DOHH2 (cell line): ENCODE results near the gene PEX11B.

Source experiments
- H3F3A ChIP-seq: fragments of 200-600 bp; sonication (generic), shearing (Covaris generic); 2 replicates; pipeline ENCODE4 v1.6.0; 2016; ENCODE audit warnings: antibody characterized with exemption, mild to moderate bottlenecking; ENCODE audit not compliant: control insufficient read depth, insufficient read depth
- H3K27ac ChIP-seq: fragments of 200-600 bp; sonication (generic); 2 replicates; pipeline ENCODE4 v1.5.1; 2014; ENCODE audit warnings: low read depth, mild to moderate bottlenecking, low read length, moderate library complexity
- H3K27me3 ChIP-seq: fragments of 200-600 bp; sonication (generic); 2 replicates; pipeline ENCODE4 v1.6.1; 2014; ENCODE audit warnings: mild to moderate bottlenecking, low read length, mixed read lengths; ENCODE audit not compliant: control insufficient read depth
- H3K36me3 ChIP-seq: fragments of 200-600 bp; sonication (generic); 2 replicates; pipeline ENCODE4 v1.6.1; 2014; ENCODE audit warnings: mild to moderate bottlenecking, low read length, moderate library complexity, mixed read lengths; ENCODE audit not compliant: control insufficient read depth
- H3K4me1 ChIP-seq: fragments of 200-600 bp; sonication (generic); 2 replicates; pipeline ENCODE4 v1.6.1; 2014; ENCODE audit warnings: mild to moderate bottlenecking, low read length, mixed read lengths; ENCODE audit not compliant: control insufficient read depth
- H3K4me2 ChIP-seq: fragments of 200-600 bp; sonication (generic); 2 replicates; pipeline ENCODE4 v1.6.0; 2014; ENCODE audit warnings: mild to moderate bottlenecking, low read length, moderate library complexity
- H3K4me3 ChIP-seq: fragments of 200-600 bp; sonication (generic); 2 replicates; pipeline ENCODE4 v1.5.1; 2014; ENCODE audit warnings: mild to moderate bottlenecking, low read length, mixed read lengths
- H3K79me2 ChIP-seq: fragments of 200-600 bp; sonication (generic); 2 replicates; pipeline ENCODE4 v1.6.1; 2014; ENCODE audit warnings: mild to moderate bottlenecking, low read length, mixed read lengths; ENCODE audit not compliant: control insufficient read depth
- H3K9me2 ChIP-seq: fragments of 200-600 bp; sonication (generic); replicated peaks from 2 replicates; pipeline ENCODE4 v1.6.1; 2014; ENCODE audit warnings: mild to moderate bottlenecking, low read length, mixed read lengths; ENCODE audit not compliant: control insufficient read depth
- H3K9me3 ChIP-seq: fragments of 200-600 bp; sonication (generic); 2 replicates; pipeline ENCODE4 v1.6.1; 2014; ENCODE audit warnings: antibody characterized with exemption, low read length, mixed read lengths; ENCODE audit not compliant: control insufficient read depth, insufficient read depth
- H4K20me1 ChIP-seq: fragments of 200-600 bp; sonication (generic); 2 replicates; pipeline ENCODE4 v1.6.0; 2014; ENCODE audit warnings: low read depth, mild to moderate bottlenecking, antibody characterized with exemption, low read length, moderate library complexity; ENCODE audit not compliant: control insufficient read depth, insufficient read depth
- CTCF ChIP-seq: fragments of 200-600 bp; sonication (generic); IDR thresholded peaks from one replicate; pipeline ENCODE4 v1.5.1; 2014; ENCODE audit warnings: antibody characterized with exemption, mild to moderate bottlenecking, low read depth, low read length; ENCODE audit not compliant: poor library complexity, severe bottlenecking
- EZH2phosphoT487 ChIP-seq: fragments of 200-600 bp; sonication (generic); IDR thresholded peaks from 2 replicates; pipeline ENCODE4 v1.6.1; 2017; ENCODE audit warnings: borderline replicate concordance, mild to moderate bottlenecking, antibody characterized with exemption, low read length, moderate library complexity, mixed read lengths

The PEX11B gene

GRCh38 chr1:145891587-145892485 lies 26.7 kb downstream of the PEX11B start:
- no peaks in the 10 kb centered on the region for H3K27me3 ChIP-seq
- H4K20me1 ChIP-seq: no peaks in the 10 kb centered on the region
- no peaks in the 10 kb centered on the region for H3K79me2 ChIP-seq
- H3K36me3 ChIP-seq: no peaks in the 10 kb centered on the region
- no peaks in the 10 kb centered on the region for H3K9me2 ChIP-seq
- TF ChIP-seq CTCF (peak; percentile 89), EZH2phosphoT487 (no peak)
- no peaks in the 10 kb centered on the region for H3F3A ChIP-seq
- no peaks in the 10 kb centered on the region for H3K4me1 ChIP-seq
- no peak overlapping the region for H3K4me3 ChIP-seq
- no peak overlapping the region for H3K27ac ChIP-seq
- no peak overlapping the region for H3K4me2 ChIP-seq
- H3K9me3 ChIP-seq: no peaks in the 10 kb centered on the region

GRCh38 chr1:145891143-145891542 lies 27.4 kb downstream of the PEX11B start:
- no peak overlapping the region for H3K4me3 ChIP-seq
- no peak overlapping the region for H3K4me2 ChIP-seq
- no peaks in the 10 kb centered on the region for H3K9me3 ChIP-seq
- peaks cover 3% of the 10 kb centered on the region; the same call in 1 of the 2 replicates for H3K4me1 ChIP-seq
- H3K36me3 ChIP-seq: no peaks in the 10 kb centered on the region
- H4K20me1 ChIP-seq: no peaks in the 10 kb centered on the region
- TF ChIP-seq EZH2phosphoT487: no peak
- TF ChIP-seq CTCF: no peak
- H3F3A ChIP-seq: no peaks in the 10 kb centered on the region
- no peaks in the 10 kb centered on the region for H3K9me2 ChIP-seq
- no peak overlapping the region for H3K27ac ChIP-seq
- H3K27me3 ChIP-seq: no peaks in the 10 kb centered on the region
- H3K79me2 ChIP-seq: no peaks in the 10 kb centered on the region

- no peaks in the 10 kb centered on the region for H3K79me2 ChIP-seq
- H3K4me2 ChIP-seq: no peak overlapping the region
- H3K9me3 ChIP-seq: no peaks in the 10 kb centered on the region
- H3K4me3 ChIP-seq: no peak overlapping the region
- no peaks in the 10 kb centered on the region for H4K20me1 ChIP-seq
- peaks cover 9% of the 10 kb centered on the region for H3K27me3 ChIP-seq
- no peaks in the 10 kb centered on the region for H3K9me2 ChIP-seq
- no peaks in the 10 kb centered on the region for H3K36me3 ChIP-seq
- H3F3A ChIP-seq: no peaks in the 10 kb centered on the region
- peaks cover 6% of the 10 kb centered on the region; the same call in 1 of the 2 replicates for H3K4me1 ChIP-seq
- no peak overlapping the region for H3K27ac ChIP-seq
- TF ChIP-seq CTCF (no peak), EZH2phosphoT487 (no peak)
Measured at GRCh38 chr1:145889722-145890121, 28.8 kb downstream of the PEX11B start.
